Measurements from ENCODE around the gene AFDN.

DNA sequence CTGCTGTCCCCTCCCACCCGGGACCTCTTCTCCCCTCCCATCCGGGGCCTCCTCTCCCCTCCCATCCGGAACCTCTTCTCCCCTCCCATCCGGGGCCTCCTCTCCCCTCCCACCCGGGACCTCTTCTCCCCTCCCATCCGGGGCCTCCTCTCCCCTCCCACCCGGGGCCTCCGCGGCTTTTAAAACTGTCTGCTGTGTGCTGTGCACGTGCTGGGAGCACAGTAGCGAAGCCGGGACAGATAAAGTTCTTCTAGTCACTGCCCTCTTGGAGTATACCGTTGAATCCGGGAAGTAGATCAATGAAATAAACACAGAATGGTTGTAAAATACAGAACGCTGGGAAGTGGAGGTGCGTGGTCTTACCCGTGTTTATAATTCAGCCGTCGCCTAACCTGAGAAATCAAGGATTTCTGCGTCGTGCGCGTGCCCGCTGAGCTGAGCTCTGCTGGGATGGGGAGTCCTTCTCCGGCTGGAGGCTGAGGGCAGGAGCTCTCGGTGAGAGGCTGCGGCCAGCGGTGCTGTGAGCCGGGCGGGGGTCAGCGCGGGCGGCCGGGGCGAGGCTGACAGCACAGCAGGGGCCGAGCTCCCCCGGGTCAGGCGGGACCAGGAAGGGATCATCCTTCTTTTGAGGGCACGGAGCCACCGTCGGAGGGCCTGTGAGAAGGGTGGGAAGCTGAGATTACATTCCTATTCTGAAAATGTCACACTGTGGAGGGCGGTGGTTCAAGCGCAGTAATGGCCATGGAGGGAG, 151.2 kb downstream of the AFDN start:
- TF ChIP-seq, protein P1, sequence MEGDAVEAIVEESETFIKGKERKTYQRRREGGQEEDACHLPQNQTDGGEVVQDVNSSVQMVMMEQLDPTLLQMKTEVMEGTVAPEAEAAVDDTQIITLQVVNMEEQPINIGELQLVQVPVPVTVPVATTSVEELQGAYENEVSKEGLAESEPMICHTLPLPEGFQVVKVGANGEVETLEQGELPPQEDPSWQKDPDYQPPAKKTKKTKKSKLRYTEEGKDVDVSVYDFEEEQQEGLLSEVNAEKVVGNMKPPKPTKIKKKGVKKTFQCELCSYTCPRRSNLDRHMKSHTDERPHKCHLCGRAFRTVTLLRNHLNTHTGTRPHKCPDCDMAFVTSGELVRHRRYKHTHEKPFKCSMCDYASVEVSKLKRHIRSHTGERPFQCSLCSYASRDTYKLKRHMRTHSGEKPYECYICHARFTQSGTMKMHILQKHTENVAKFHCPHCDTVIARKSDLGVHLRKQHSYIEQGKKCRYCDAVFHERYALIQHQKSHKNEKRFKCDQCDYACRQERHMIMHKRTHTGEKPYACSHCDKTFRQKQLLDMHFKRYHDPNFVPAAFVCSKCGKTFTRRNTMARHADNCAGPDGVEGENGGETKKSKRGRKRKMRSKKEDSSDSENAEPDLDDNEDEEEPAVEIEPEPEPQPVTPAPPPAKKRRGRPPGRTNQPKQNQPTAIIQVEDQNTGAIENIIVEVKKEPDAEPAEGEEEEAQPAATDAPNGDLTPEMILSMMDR (conservative IDR thresholded peaks at IDR 0.05; ENCODE audit: low read depth in 2 of 2), result no peak
- no peak for TF ChIP-seq EZH2 (IDR thresholded peaks at IDR 0.05; ENCODE audit: low read depth, unreplicated experiment)
- TF ChIP-seq, protein P2, sequence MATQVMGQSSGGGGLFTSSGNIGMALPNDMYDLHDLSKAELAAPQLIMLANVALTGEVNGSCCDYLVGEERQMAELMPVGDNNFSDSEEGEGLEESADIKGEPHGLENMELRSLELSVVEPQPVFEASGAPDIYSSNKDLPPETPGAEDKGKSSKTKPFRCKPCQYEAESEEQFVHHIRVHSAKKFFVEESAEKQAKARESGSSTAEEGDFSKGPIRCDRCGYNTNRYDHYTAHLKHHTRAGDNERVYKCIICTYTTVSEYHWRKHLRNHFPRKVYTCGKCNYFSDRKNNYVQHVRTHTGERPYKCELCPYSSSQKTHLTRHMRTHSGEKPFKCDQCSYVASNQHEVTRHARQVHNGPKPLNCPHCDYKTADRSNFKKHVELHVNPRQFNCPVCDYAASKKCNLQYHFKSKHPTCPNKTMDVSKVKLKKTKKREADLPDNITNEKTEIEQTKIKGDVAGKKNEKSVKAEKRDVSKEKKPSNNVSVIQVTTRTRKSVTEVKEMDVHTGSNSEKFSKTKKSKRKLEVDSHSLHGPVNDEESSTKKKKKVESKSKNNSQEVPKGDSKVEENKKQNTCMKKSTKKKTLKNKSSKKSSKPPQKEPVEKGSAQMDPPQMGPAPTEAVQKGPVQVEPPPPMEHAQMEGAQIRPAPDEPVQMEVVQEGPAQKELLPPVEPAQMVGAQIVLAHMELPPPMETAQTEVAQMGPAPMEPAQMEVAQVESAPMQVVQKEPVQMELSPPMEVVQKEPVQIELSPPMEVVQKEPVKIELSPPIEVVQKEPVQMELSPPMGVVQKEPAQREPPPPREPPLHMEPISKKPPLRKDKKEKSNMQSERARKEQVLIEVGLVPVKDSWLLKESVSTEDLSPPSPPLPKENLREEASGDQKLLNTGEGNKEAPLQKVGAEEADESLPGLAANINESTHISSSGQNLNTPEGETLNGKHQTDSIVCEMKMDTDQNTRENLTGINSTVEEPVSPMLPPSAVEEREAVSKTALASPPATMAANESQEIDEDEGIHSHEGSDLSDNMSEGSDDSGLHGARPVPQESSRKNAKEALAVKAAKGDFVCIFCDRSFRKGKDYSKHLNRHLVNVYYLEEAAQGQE (IDR thresholded peaks at IDR 0.05; ENCODE audit: unreplicated experiment), result no peak
- TF ChIP-seq ZNF114 (CRISPR knock-in tag; IDR thresholded peaks at IDR 0.05), result no peak
- TF ChIP-seq, protein P3, sequence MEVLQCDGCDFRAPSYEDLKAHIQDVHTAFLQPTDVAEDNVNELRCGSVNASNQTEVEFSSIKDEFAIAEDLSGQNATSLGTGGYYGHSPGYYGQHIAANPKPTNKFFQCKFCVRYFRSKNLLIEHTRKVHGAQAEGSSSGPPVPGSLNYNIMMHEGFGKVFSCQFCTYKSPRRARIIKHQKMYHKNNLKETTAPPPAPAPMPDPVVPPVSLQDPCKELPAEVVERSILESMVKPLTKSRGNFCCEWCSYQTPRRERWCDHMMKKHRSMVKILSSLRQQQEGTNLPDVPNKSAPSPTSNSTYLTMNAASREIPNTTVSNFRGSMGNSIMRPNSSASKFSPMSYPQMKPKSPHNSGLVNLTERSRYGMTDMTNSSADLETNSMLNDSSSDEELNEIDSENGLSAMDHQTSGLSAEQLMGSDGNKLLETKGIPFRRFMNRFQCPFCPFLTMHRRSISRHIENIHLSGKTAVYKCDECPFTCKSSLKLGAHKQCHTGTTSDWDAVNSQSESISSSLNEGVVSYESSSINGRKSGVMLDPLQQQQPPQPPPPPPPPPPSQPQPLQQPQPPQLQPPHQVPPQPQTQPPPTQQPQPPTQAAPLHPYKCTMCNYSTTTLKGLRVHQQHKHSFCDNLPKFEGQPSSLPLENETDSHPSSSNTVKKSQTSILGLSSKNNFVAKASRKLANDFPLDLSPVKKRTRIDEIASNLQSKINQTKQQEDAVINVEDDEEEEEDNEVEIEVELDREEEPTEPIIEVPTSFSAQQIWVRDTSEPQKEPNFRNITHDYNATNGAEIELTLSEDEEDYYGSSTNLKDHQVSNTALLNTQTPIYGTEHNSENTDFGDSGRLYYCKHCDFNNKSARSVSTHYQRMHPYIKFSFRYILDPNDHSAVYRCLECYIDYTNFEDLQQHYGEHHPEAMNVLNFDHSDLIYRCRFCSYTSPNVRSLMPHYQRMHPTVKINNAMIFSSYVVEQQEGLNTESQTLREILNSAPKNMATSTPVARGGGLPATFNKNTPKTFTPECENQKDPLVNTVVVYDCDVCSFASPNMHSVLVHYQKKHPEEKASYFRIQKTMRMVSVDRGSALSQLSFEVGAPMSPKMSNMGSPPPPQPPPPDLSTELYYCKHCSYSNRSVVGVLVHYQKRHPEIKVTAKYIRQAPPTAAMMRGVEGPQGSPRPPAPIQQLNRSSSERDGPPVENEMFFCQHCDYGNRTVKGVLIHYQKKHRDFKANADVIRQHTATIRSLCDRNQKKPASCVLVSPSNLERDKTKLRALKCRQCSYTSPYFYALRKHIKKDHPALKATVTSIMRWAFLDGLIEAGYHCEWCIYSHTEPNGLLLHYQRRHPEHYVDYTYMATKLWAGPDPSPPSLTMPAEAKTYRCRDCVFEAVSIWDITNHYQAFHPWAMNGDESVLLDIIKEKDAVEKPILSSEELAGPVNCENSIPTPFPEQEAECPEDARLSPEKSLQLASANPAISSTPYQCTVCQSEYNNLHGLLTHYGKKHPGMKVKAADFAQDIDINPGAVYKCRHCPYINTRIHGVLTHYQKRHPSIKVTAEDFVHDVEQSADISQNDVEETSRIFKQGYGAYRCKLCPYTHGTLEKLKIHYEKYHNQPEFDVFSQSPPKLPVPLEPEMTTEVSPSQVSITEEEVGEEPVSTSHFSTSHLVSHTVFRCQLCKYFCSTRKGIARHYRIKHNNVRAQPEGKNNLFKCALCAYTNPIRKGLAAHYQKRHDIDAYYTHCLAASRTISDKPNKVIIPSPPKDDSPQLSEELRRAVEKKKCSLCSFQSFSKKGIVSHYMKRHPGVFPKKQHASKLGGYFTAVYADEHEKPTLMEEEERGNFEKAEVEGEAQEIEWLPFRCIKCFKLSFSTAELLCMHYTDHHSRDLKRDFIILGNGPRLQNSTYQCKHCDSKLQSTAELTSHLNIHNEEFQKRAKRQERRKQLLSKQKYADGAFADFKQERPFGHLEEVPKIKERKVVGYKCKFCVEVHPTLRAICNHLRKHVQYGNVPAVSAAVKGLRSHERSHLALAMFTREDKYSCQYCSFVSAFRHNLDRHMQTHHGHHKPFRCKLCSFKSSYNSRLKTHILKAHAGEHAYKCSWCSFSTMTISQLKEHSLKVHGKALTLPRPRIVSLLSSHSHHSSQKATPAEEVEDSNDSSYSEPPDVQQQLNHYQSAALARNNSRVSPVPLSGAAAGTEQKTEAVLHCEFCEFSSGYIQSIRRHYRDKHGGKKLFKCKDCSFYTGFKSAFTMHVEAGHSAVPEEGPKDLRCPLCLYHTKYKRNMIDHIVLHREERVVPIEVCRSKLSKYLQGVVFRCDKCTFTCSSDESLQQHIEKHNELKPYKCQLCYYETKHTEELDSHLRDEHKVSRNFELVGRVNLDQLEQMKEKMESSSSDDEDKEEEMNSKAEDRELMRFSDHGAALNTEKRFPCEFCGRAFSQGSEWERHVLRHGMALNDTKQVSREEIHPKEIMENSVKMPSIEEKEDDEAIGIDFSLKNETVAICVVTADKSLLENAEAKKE (CRISPR knock-in tag; IDR thresholded peaks at IDR 0.05), result no peak
- TF ChIP-seq CREB1 (CRISPR knock-in tag; IDR thresholded peaks at IDR 0.05; ENCODE audit: low read depth), result no peak
- no peak for TF ChIP-seq JUNB (IDR thresholded peaks at IDR 0.05; ENCODE audit: unreplicated experiment)
- no peak for TF ChIP-seq EZH2phosphoT487 (IDR thresholded peaks at IDR 0.05; ENCODE audit: unreplicated experiment)
- TF ChIP-seq ZNF331 (CRISPR knock-in tag; IDR thresholded peaks at IDR 0.05; ENCODE audit: low read depth), result no peak
- TF ChIP-seq POLR2AphosphoS5 (IDR thresholded peaks at IDR 0.05; ENCODE audit: low read depth), result no peak
- TF ChIP-seq NANOG (IDR thresholded peaks at IDR 0.05; ENCODE audit: borderline replicate concordance), result no peak
